ENCODE results near the gene TMEM178A.

TMEM178A gene

DNA sequence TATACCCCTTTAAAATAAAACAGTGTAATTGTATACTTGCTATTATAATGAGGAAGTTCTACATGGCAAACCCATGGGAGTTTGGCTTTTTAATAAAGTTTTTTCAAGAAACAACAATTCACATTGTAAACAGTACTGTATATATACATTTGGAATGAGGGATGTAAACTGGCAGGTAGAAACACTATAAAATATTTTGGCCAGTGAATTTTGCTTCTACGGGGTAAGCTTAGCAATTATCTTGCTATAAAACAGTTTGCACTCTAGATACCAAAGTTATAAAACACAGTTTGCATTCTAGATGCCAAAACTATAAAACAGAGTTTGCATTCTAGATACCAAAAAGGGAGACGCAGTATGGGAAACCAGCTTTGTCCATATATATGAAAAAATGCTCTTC lies 96.7 kb downstream of the TMEM178A start:
- no peak for DNase-seq

Measured in MV-4-11 (cell line).